ENCODE measurements around the gene STT3B.

Gene STT3B

GRCh38 chr3:31530039-31530959 is 2.4 kb upstream of the STT3B start:
- Histone ChIP-seq H2AFZ (ENCODE audit: low read length) (no peak overlapping the region), H3K9me2 (replicated peaks; ENCODE audit: insufficient read depth, low read length) (no peaks in the 10 kb centered on the region), H3K9me3 (replicated peaks; ENCODE audit: insufficient read depth, low read length) (no peaks in the 10 kb centered on the region), H3K36me3 (replicated peaks; ENCODE audit: insufficient read depth, low read length) (no peaks in the 10 kb centered on the region), H3K27ac (ENCODE audit: low read length) (no peak overlapping the region), H4K20me1 (ENCODE audit: insufficient read depth, low read length) (peaks cover 11% of the 10 kb centered on the region), H3K9ac (ENCODE audit: low read length) (no peak overlapping the region), H3F3A (ENCODE audit: insufficient read depth, low read length) (peaks cover 16% of the 10 kb centered on the region), H3K4me1 (ENCODE audit: low read length) (no peaks in the 10 kb centered on the region; the same call in 1 of the 2 replicates), H3K4me2 (ENCODE audit: low read depth, low read length) (peak overlapping the region; percentile 66), H3K79me2 (ENCODE audit: low read length) (peaks cover 23% of the 10 kb centered on the region), H3K27me3 (replicated peaks; ENCODE audit: insufficient read depth, low read length) (no peaks in the 10 kb centered on the region), H3K4me3 (ENCODE audit: low read length) (peak overlapping the region; percentile 85)
- DNase-seq = no peak
- TF ChIP-seq EZH2 (optimal IDR thresholded peaks at IDR 0.05; ENCODE audit: low read depth, low read length) (no peak), CTCF (IDR thresholded peaks at IDR 0.05; ENCODE audit: low read length) (no peak), EZH2phosphoT487 (IDR thresholded peaks at IDR 0.05; ENCODE audit: low read length) (no peak)

GRCh38 chr3:31530960-31531335 is 1.8 kb upstream of the STT3B start:
- H3K9ac ChIP-seq (ENCODE audit: low read length) = peak overlapping the region; percentile 93; the same call in 1 of the 2 replicates
- TF ChIP-seq CTCF (IDR thresholded peaks at IDR 0.05; ENCODE audit: low read length) (no peak), EZH2 (optimal IDR thresholded peaks at IDR 0.05; ENCODE audit: low read depth, low read length) (no peak), EZH2phosphoT487 (IDR thresholded peaks at IDR 0.05; ENCODE audit: low read length) (no peak)
- H4K20me1 ChIP-seq (ENCODE audit: insufficient read depth, low read length) = peaks cover 16% of the 10 kb centered on the region
- peak overlapping the region; percentile 69 for H2AFZ ChIP-seq (ENCODE audit: low read length)
- peak overlapping the region; percentile 66 for H3K4me2 ChIP-seq (ENCODE audit: low read depth, low read length)
- no peaks in the 10 kb centered on the region; the same call in 1 of the 2 replicates for H3K4me1 ChIP-seq (ENCODE audit: low read length)
- no peaks in the 10 kb centered on the region for H3K9me3 ChIP-seq (replicated peaks; ENCODE audit: insufficient read depth, low read length)
- peaks cover 30% of the 10 kb centered on the region for H3K79me2 ChIP-seq (ENCODE audit: low read length)
- H3K9me2 ChIP-seq (replicated peaks; ENCODE audit: insufficient read depth, low read length) = no peaks in the 10 kb centered on the region
- DNase-seq = no peak
- H3K27ac ChIP-seq (ENCODE audit: low read length) = peak overlapping the region; percentile 98; the same call in 1 of the 2 replicates
- H3K27me3 ChIP-seq (replicated peaks; ENCODE audit: insufficient read depth, low read length) = no peaks in the 10 kb centered on the region
- no peaks in the 10 kb centered on the region for H3K36me3 ChIP-seq (replicated peaks; ENCODE audit: insufficient read depth, low read length)
- peak overlapping the region; percentile 85 for H3K4me3 ChIP-seq (ENCODE audit: low read length)
- H3F3A ChIP-seq (ENCODE audit: insufficient read depth, low read length) = peaks cover 16% of the 10 kb centered on the region

- Histone ChIP-seq H4K20me1 (ENCODE audit: insufficient read depth, low read length) (peaks cover 22% of the 10 kb centered on the region), H3K9me3 (replicated peaks; ENCODE audit: insufficient read depth, low read length) (no peaks in the 10 kb centered on the region), H3K36me3 (replicated peaks; ENCODE audit: insufficient read depth, low read length) (no peaks in the 10 kb centered on the region; the same call in 1 of the 2 replicates), H2AFZ (ENCODE audit: low read length) (peak overlapping the region; percentile 69), H3K9me2 (replicated peaks; ENCODE audit: insufficient read depth, low read length) (no peaks in the 10 kb centered on the region), H3K27me3 (replicated peaks; ENCODE audit: insufficient read depth, low read length) (no peaks in the 10 kb centered on the region), H3K4me2 (ENCODE audit: low read depth, low read length) (peak overlapping the region; percentile 66), H3F3A (ENCODE audit: insufficient read depth, low read length) (peaks cover 16% of the 10 kb centered on the region), H3K27ac (ENCODE audit: low read length) (peak overlapping the region; percentile 98), H3K79me2 (ENCODE audit: low read length) (peaks cover 35% of the 10 kb centered on the region), H3K4me3 (ENCODE audit: low read length) (peak overlapping the region; percentile 85), H3K9ac (ENCODE audit: low read length) (peak overlapping the region; percentile 93), H3K4me1 (ENCODE audit: low read length) (no peaks in the 10 kb centered on the region; the same call in 1 of the 2 replicates)
- TF ChIP-seq CTCF (IDR thresholded peaks at IDR 0.05; ENCODE audit: low read length) (peak; percentile 31), EZH2phosphoT487 (IDR thresholded peaks at IDR 0.05; ENCODE audit: low read length) (no peak), EZH2 (optimal IDR thresholded peaks at IDR 0.05; ENCODE audit: low read depth, low read length) (no peak)
- peak; percentile 28 for DNase-seq
Observed at GRCh38 chr3:31531452-31531991, 1.2 kb upstream of the STT3B start.
